HCT116 (cell line): ENCODE measurements around the gene FRMD3. TPM values are rescaled to one million over a fixed set of nuclear protein-coding genes. Genes with fewer than 3 reads are reported as not detected.

Experiments
- ATAC-seq: fragments of 200-7000 bp; cut with Tn5 transposase; 2 replicates; pipeline ENCODE4 v1.9.1; 2020; ENCODE audit warnings: mild to moderate bottlenecking, moderate library complexity
- BruUV-seq: library from RNA; stranded (reverse); fragments of 400-500 nt; replicated peaks from 2 replicates; lab custom pipeline; 2021; lab: Mats Ljungman, UMichigan
- CTCF ChIA-PET: fragments of 300-600 bp; sonication (Branson Sonifier 250); formaldehyde crosslinking; loops from one replicate; lab custom pipeline; 2021; ENCODE audit warnings: antibody characterized with exemption; lab: Charles Lee
- POLR2A ChIA-PET: fragments of 300-600, 350-600 bp; sonication (Branson Sonifier 250); formaldehyde crosslinking; loops from one replicate; lab custom pipeline; 2021; ENCODE audit warnings: antibody characterized with exemption; lab: Charles Lee
- RAD21 ChIA-PET, 2 experiments: fragments of 300-600 bp; sonication (Branson Sonifier 250); formaldehyde crosslinking; loops; one replicate each; lab custom pipeline; 2023; ENCODE audit warnings: low total read pairs in 2 of 2; ENCODE audit not compliant: uncharacterized antibody in 2 of 2, unreplicated experiment in 2 of 2, low non-redundant PET in 1 of 2; lab: Charles Lee
- DNase-seq: peaks from one replicate; pipeline ENCODE4 v3.0.0-alpha.2; 2010; ENCODE audit warnings: low read depth, low spot score
- H2AFZ ChIP-seq: fragments of 200-600 bp; shearing (Covaris generic), sonication (generic); 2 replicates; pipeline ENCODE4 v1.6.1; 2017; ENCODE audit warnings: low read depth, mixed run types, mixed read lengths, antibody characterized with exemption, low read length; ENCODE audit not compliant: poor library complexity, severe bottlenecking
- H3K27ac ChIP-seq: 2 replicates; pipeline ENCODE4 v1.5.1; 2012; ENCODE audit warnings: low read depth, low read length
- H3K27me3 ChIP-seq: fragments of 200-600 bp; sonication (generic); 2 replicates; pipeline ENCODE4 v1.6.1; 2016; ENCODE audit warnings: mixed run types, low read length, mixed read lengths; ENCODE audit not compliant: insufficient read depth
- H3K36me3 ChIP-seq, 2 experiments: fragments of 200-500 bp in 1 of 2; fragments of 200-600 bp in 1 of 2; sonication (Bioruptor generic) in 1 of 2; sonication (generic) in 1 of 2; 2 replicates each; pipeline versions ENCODE4 v1.5.1 to v1.6.1; 2014 to 2016; ENCODE audit warnings: low read length in 2 of 2, inconsistent platforms in 1 of 2, mixed read lengths in 1 of 2, mixed run types in 1 of 2; ENCODE audit not compliant: insufficient read depth in 2 of 2, control insufficient read depth in 1 of 2
- H3K4me1 ChIP-seq, 2 experiments: fragments of 200-600 bp in 1 of 2; sonication (generic) in 1 of 2; 2 replicates each; pipeline versions ENCODE4 v1.5.1 to v1.6.1; 2012 to 2017; ENCODE audit warnings: low read length in 2 of 2, inconsistent platforms in 1 of 2, mild to moderate bottlenecking in 1 of 2, mixed read lengths in 1 of 2, mixed run types in 1 of 2, moderate library complexity in 1 of 2; ENCODE audit not compliant: insufficient read depth in 2 of 2, control insufficient read depth in 1 of 2
- H3K4me2 ChIP-seq: fragments of 200-600 bp; sonication (generic); 2 replicates; pipeline ENCODE4 v1.6.1; 2017; ENCODE audit warnings: mixed run types, low read length, mixed read lengths
- H3K4me3 ChIP-seq, 2 experiments: fragments of 200-600 bp in 1 of 2; sonication (generic) in 1 of 2; replicated peaks in 1 of 2; 2 replicates each; pipeline ENCODE4 v1.5.1; 2011 to 2016; ENCODE audit warnings: low read length in 2 of 2, control low read depth in 1 of 2, low read depth in 1 of 2, mild to moderate bottlenecking in 1 of 2, mixed read lengths in 1 of 2, mixed run types in 1 of 2
- H3K79me2 ChIP-seq: fragments of 200-600 bp; sonication (generic); 2 replicates; pipeline ENCODE4 v1.6.1; 2017; ENCODE audit warnings: mild to moderate bottlenecking, mixed run types, low read length, moderate library complexity, mixed read lengths; ENCODE audit not compliant: insufficient read depth
- H3K9ac ChIP-seq: fragments of 200-600 bp; sonication (generic); 2 replicates; pipeline ENCODE4 v1.6.1; 2016; ENCODE audit warnings: low read length, mixed read lengths
- H3K9me2 ChIP-seq: fragments of 200-600 bp; sonication (generic), shearing (Covaris generic); 2 replicates; pipeline ENCODE4 v1.6.1; 2017; ENCODE audit warnings: mixed run types, mild to moderate bottlenecking, moderate library complexity; ENCODE audit not compliant: insufficient read depth
- H3K9me3 ChIP-seq, 2 experiments: fragments of 200-500 bp in 1 of 2; fragments of 200-600 bp in 1 of 2; sonication (Bioruptor generic) in 1 of 2; sonication (generic) in 1 of 2; 2 replicates each; pipeline ENCODE4 v1.6.1; 2014 to 2017; ENCODE audit warnings: low read length in 2 of 2, mixed read lengths in 2 of 2, inconsistent platforms in 1 of 2, low read depth in 1 of 2, mild to moderate bottlenecking in 1 of 2, mixed run types in 1 of 2, moderate library complexity in 1 of 2; ENCODE audit not compliant: control insufficient read depth in 1 of 2, insufficient read depth in 1 of 2
- H4K20me1 ChIP-seq: fragments of 200-600 bp; sonication (generic), shearing (Covaris generic); 2 replicates; pipeline ENCODE4 v1.6.1; 2017; ENCODE audit warnings: mixed run types, mild to moderate bottlenecking, moderate library complexity; ENCODE audit not compliant: insufficient read depth
- EGR1 ChIP-seq: IDR thresholded peaks from 2 replicates; pipeline ENCODE4 v1.6.1; 2012; ENCODE audit warnings: low read depth
- EZH2 ChIP-seq: fragments of 200-600 bp; sonication (generic); IDR thresholded peaks from 2 replicates; pipeline ENCODE4 v1.6.1; 2017; ENCODE audit warnings: antibody characterized with exemption, mixed run types
- EZH2phosphoT487 ChIP-seq: fragments of 200-600 bp; IDR thresholded peaks from 2 replicates; pipeline ENCODE4 v1.6.1; 2018; ENCODE audit warnings: antibody characterized with exemption, borderline replicate concordance
- RAD21 ChIP-seq: IDR thresholded peaks from 2 replicates; pipeline ENCODE4 v1.6.1; 2012; ENCODE audit warnings: low read depth, mild to moderate bottlenecking
- SIN3A ChIP-seq: IDR thresholded peaks from 2 replicates; pipeline ENCODE4 v1.6.1; 2012; ENCODE audit warnings: low read depth
- SP1 ChIP-seq: IDR thresholded peaks from 2 replicates; pipeline ENCODE4 v1.6.1; 2012; ENCODE audit warnings: low read depth
- TCF7L2 ChIP-seq: IDR thresholded peaks from 2 replicates; pipeline ENCODE4 v1.7.0; 2011; ENCODE audit warnings: borderline replicate concordance, inconsistent platforms; ENCODE audit not compliant: insufficient read depth, insufficient read length; ENCODE audit errors: extremely low read depth
- ZFX ChIP-seq: fragments of 450-650 bp; IDR thresholded peaks from 2 replicates; pipeline ENCODE4 v1.6.1; 2017
- ZNF274 ChIP-seq: fragments of 200-500 bp; sonication (Bioruptor generic); IDR thresholded peaks from 2 replicates; pipeline ENCODE4 v1.6.1; 2014; ENCODE audit warnings: mild to moderate bottlenecking, low read depth, low read length, inconsistent platforms
- intact Hi-C: fragments of 100-400 bp; cut with micrococcal nuclease; formaldehyde crosslinking; loops from 2 replicates; pipeline ENCODE4 v1.10.0; 2022
- total RNA-seq: library from RNA; stranded (reverse); gene quantifications from one replicate; pipeline ENCODE4 v1.2.1, GENCODE V29; 2021; ENCODE audit not compliant: unreplicated experiment
- TF ChIP-seq, protein P1 (sequence below): IDR thresholded peaks from 2 replicates; pipeline ENCODE4 v1.6.1; 2011; ENCODE audit warnings: mild to moderate bottlenecking, low read length, moderate library complexity; ENCODE audit not compliant: insufficient replicate concordance; ENCODE audit errors: extremely low read depth
- TF ChIP-seq, protein P2 (sequence below), 3 experiments: fragments of 200-600 bp in 1 of 3; sonication (generic) in 1 of 3; IDR thresholded peaks in 2 of 3; conservative IDR thresholded peaks in 1 of 3; 2 replicates each; pipeline ENCODE4 v1.5.1; 2012 to 2017; ENCODE audit warnings: low read depth in 2 of 3, low read length in 2 of 3, antibody characterized with exemption in 1 of 3, borderline replicate concordance in 1 of 3, control low read depth in 1 of 3, mild to moderate bottlenecking in 1 of 3, mixed read lengths in 1 of 3, mixed run types in 1 of 3, moderate library complexity in 1 of 3; ENCODE audit not compliant: insufficient read depth in 1 of 3

The FRMD3 gene
- total RNA-seq, 1 experiment from 2014 or later, result 0.89 TPM

DNA sequence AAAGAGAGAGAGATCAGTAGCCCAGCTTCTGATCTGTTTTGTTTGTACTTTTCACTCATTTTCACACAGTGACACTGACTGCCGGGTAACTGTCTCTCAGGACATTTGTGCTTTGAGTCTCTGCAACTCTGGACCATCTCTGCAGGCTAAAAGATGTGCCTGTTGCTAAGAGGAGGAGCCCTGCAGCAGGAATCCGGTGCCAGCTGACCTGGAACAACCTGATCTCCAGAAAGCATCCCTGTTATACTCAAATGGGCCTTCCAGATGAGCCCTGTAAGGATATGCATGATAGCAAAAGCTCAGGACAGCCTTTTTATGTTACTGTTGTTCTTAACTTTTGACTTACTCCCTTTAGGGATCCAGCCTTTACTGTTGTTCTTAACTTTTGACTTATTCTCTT, 304.6 kb downstream of the FRMD3 start:
- POLR2A ChIA-PET, result no interaction called here
- Histone ChIP-seq H3K27ac (no peak overlapping the region), H3K79me2 (no peaks in the 10 kb centered on the region), H3K9me3 (no peaks in the 10 kb centered on the region), H3K27me3 (no peaks in the 10 kb centered on the region), H3K4me1 (no peaks in the 10 kb centered on the region), H2AFZ (no peak overlapping the region), H3K36me3 (no peaks in the 10 kb centered on the region), H3K4me3 (no peak overlapping the region), H4K20me1 (no peaks in the 10 kb centered on the region), H3K4me2 (no peak overlapping the region), H3K9ac (no peak overlapping the region), H3K9me2 (no peaks in the 10 kb centered on the region)
- intact Hi-C loops, result no loop called here
- RAD21 ChIA-PET, result no interaction called here
- no TSS peak for BruUV-seq
- CTCF ChIA-PET, result interaction anchor here (0.8 kb wide), 1 partner anchor 14 kb away, joined by 3 read pairs; no protein-coding TSS in a partner anchor
- ATAC-seq (no peak), DNase-seq (no peak)
- no peak for TF ChIP-seq EZH2
- TF ChIP-seq, protein P1, sequence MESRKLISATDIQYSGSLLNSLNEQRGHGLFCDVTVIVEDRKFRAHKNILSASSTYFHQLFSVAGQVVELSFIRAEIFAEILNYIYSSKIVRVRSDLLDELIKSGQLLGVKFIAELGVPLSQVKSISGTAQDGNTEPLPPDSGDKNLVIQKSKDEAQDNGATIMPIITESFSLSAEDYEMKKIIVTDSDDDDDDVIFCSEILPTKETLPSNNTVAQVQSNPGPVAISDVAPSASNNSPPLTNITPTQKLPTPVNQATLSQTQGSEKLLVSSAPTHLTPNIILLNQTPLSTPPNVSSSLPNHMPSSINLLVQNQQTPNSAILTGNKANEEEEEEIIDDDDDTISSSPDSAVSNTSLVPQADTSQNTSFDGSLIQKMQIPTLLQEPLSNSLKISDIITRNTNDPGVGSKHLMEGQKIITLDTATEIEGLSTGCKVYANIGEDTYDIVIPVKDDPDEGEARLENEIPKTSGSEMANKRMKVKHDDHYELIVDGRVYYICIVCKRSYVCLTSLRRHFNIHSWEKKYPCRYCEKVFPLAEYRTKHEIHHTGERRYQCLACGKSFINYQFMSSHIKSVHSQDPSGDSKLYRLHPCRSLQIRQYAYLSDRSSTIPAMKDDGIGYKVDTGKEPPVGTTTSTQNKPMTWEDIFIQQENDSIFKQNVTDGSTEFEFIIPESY, result no peak
- TF ChIP-seq ZNF274, result no peak
- TF ChIP-seq SIN3A, result no peak
- no peak for TF ChIP-seq ZFX

DNA sequence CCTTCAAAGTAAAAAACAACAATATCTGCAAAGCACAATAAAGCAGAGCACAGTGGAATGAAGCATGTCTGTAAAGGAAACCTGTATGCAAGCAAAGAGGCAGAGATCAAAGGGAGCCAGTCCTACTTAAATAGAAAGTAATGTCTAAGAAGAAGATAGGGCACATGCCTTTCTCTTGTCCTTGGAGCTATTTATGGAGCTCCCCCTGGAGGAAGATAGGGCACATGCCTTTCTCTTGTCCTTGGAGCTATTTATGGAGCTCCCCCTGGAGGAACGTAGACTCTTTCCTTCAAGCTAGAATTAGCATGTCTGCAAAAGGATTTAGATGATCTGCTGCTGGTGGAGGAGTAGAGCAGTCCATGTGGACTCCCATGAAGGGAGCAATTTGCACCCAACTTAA, 307.2 kb downstream of the FRMD3 start:
- intact Hi-C loops, result no loop called here
- Histone ChIP-seq H3K9me3 (no peaks in the 10 kb centered on the region), H3K27me3 (no peaks in the 10 kb centered on the region), H3K4me2 (no peak overlapping the region), H3K4me1 (no peaks in the 10 kb centered on the region), H3K27ac (no peak overlapping the region), H2AFZ (no peak overlapping the region), H3K4me3 (no peak overlapping the region), H3K36me3 (no peaks in the 10 kb centered on the region), H3K9me2 (no peaks in the 10 kb centered on the region), H4K20me1 (no peaks in the 10 kb centered on the region), H3K9ac (no peak overlapping the region), H3K79me2 (no peaks in the 10 kb centered on the region)
- CTCF ChIA-PET, result interaction anchor here (0.7 to 2.1 kb wide), 5 partner anchors 10 to 103 kb away, joined by 3 to 30 read pairs (median 3); no protein-coding TSS in a partner anchor
- RAD21 ChIA-PET, result interaction anchor here in 1 of 2 experiments (1.1 kb wide), 1 partner anchor 11 kb away, joined by 4 read pairs; no protein-coding TSS in a partner anchor
- POLR2A ChIA-PET, result no interaction called here
- no peak for TF ChIP-seq SP1
- peak; percentile 36 for TF ChIP-seq RAD21
- TF ChIP-seq, protein P2, sequence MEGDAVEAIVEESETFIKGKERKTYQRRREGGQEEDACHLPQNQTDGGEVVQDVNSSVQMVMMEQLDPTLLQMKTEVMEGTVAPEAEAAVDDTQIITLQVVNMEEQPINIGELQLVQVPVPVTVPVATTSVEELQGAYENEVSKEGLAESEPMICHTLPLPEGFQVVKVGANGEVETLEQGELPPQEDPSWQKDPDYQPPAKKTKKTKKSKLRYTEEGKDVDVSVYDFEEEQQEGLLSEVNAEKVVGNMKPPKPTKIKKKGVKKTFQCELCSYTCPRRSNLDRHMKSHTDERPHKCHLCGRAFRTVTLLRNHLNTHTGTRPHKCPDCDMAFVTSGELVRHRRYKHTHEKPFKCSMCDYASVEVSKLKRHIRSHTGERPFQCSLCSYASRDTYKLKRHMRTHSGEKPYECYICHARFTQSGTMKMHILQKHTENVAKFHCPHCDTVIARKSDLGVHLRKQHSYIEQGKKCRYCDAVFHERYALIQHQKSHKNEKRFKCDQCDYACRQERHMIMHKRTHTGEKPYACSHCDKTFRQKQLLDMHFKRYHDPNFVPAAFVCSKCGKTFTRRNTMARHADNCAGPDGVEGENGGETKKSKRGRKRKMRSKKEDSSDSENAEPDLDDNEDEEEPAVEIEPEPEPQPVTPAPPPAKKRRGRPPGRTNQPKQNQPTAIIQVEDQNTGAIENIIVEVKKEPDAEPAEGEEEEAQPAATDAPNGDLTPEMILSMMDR (IDR thresholded peaks at IDR 0.05 in 2 of 3, conservative IDR thresholded peaks at IDR 0.05 in 1 of 3; ENCODE audit: borderline replicate concordance in 1 of 3, insufficient read depth in 1 of 3, low read depth in 2 of 3, low read length in 2 of 3), result peak; percentile 63 to 92 (median 67)
- TF ChIP-seq EGR1, result no peak
- TF ChIP-seq, protein P1, result no peak
- no peak for TF ChIP-seq EZH2phosphoT487
- peak; percentile 56 for TF ChIP-seq TCF7L2
- no TSS peak for BruUV-seq
- DNase-seq (peak; percentile 40), ATAC-seq (peak; percentile 87)
